Activated CD4-positive, alpha-beta T cell treated with anti-CD3 and anti-CD28 coated beads for 1 hour (primary cell): ENCODE data around the gene NDUFS6.
"Not testable (repeated sequence)": the region's sequence is repeated elsewhere in the genome, so short reads cannot be mapped to it uniquely, and the experiment has no call there.

ENCODE experiments used
- DNase-seq: peaks from one replicate; pipeline ENCODE4 v3.0.0-alpha.2; 2020

The NDUFS6 gene

DNA sequence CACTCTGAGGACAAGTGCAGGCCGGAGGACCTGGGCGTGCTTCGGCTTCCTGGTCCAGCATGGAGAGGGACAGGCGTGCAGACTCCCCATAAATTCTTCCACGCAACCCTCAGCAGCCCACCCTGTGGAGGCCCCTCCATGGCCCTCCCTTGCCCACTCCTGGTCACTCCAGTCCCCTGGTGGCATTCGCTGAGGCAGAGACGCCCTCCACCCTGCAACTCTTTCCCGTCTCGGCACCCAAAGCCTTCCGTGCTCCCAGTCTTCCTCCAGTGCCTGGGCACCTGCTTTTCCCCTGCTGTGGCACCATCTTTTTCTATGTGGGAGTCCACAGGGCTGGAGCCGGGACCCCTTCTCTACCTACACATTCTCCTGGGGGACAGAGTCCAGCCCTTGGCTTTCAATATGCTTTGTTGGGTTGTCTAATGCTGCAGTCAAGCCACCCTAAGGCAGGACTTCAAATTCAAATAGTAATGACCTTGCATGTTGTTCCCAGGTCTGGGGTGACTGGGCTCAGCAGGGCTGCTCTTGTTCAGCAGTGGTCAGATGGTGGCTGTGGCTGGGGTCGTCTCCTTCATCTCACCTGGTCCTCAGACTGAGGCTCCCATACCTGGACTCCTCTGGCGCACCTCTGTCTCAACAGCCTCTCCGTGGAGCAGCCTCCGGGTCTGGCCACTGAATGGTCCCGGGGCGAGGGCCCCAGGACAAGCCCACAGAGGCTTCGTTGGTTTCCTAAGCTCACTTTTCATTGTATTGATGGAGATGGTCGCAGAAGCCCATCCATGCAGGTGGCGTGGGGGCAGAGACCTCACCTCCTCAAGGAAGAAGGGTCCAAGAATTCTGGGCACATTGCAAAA, 16.8 kb upstream of the NDUFS6 start:
- DNase-seq: no peak

DNA sequence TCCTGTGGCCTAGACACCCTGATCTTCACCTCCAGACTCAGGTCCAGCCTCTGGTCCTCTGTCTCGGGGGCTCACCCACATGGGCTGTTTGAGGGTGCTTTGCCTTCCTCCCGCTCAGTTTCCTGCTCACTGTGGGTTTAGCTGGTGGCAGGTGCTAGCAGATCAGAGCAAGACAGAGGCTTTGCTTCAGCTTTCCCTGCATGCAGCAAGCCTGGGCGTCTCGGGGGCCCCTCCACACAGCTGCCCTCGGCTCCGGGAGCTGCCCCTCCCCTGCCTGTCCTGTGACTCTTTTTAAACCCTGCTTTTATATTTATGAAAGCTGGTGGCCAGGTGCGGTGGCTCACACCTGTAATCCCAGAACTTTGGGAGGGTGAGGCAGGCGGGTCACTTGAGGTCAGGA, 16.1 kb upstream of the NDUFS6 start:
- DNase-seq: no peak

DNA sequence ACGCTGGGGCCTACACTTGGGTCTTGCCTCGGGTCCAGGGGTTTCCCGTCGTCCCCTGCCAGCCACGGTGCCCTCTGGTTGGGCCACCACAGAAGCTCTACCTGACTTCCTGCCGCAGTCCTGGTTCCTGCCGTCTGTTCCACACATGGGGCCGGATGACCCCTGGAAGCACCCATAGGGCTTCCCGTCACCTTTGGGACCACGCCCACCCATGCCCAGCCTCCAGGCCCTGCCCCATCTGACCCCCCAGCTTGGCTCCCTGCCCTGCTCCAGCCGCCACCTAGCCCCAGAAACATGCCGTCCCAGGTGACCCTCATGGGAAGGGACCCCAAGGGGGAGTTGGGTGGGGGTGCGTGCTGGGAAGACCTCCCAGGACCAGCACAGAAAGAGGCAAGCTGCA, 15.2 kb upstream of the NDUFS6 start:
- DNase-seq: no peak

DNA sequence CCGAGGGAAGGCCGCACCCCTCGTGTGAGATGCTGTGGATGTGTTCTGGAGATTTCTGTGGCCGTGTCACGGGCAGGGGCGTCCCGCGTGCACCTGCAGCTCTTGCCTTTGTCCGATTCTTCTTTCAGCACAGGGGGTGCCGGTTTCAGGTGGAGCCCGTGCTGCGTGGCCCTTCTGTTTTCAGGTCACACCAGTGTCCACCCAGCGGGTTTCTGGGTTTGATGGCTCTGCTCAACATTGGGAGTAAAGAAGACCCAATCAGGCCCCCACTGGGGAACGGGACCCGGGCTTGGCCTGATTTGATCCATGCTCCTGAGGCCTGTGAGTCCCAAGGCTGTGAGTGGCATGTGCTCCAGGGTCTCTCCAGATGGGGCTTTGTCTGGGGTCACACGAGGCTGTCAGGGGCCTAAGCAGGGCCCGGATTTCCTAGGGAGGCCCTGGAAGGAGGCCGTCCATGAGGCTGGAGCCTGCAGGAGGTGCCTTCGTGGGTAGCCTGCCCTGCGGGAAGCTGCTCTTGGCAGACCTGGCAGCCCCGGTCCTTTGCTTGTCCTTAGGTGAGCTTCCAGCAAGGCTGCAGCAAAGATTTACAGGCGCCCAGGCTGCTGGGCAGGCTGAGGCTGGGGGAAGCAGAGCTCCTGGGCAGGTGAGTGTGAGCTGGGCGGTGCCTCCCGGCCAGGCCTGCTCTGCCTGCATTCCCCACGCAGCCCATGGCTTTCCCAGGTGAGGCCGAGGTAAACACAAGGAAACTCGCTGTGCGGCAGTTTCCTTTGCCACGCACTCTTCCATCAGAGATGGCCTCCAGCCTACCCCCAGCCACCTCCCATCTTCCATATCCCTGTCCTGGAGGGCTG, 14.4 kb upstream of the NDUFS6 start:
- DNase-seq: no peak

DNA sequence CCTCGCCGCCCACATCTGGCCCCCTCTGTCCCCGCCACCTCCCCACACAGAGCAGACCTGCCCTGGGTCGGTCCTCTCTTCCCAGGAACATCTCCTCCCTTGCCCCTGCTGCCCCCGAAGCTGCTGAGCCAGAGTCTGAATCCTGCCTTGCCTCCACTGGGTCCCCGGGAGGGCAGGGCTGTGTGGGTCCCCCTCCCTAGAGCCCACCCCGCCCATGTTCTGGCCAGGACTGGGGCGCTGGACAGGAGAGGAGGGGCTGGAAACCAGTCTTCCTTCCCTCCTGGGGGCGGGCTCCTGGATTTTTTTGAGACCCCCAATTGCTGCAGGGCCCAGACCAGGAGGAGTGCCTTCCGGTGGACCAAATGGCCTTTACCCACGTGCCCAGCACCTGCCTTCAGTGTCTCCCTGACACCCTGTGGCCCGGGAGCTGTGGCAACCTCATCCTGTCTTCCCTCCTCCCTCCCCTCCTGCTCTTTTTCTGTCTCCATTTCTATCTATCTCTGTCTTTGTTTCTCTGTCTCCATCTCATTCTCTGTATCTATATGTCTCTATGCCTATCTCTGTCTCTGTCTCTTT, 13.6 kb upstream of the NDUFS6 start:
- DNase-seq: no peak

DNA sequence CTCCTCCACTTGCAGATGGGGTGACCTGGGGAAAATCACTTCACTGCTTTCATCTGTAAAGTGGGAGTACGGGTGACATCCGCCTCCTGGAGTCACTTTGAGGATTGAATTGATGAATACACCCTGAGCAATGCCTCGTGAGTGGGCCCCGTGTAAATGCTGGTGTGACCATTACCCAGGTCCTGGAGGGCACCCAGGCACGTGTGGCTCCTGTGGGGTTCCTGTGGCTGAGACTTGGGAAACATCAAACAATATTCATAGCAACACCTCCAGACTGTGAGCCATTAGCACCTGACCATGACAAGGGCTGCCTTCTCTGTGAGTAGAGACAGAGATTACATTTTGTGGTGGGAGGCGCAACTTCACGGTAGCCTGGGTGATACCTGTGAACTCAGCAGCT, 13.0 kb upstream of the NDUFS6 start:
- DNase-seq: no peak

DNA sequence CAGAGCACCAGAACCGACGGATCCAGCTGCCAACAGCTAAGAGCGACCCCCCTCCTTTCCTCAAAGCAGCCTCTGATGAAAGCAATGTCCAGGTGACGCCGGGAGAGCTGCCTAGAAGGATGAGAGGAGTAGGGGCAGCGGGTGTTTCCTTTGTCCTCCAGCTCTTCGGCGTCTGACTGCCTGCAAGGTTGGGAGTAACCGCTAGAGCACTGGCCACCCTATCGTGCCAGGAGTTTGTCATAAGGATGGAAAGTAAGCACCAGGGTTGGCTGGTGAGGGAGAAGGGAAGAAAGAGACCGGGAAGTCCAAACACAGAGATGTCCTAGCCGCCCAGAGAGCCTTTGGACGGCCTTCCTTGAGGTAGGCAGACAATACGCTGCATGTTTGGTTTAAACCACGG, 12.4 kb upstream of the NDUFS6 start:
- no peak for DNase-seq

DNA sequence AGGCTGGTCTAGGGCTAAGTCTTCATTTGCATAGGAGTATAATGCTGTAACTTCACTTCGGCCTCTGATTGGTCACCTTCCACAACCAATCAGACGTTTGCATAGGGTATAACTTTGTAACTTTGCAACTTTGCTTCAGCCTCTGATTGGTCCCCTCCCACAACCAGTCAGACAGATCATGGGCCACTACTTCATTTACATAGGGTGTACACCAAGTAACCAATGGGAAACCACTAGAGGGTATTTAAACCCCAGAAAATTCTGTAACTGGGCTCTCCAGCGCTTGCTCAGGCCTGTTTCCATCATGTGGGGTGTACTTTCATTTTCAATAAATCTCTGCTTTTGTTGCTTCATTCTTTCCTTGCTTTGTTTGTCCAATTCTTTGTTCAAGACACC, 11.8 kb upstream of the NDUFS6 start:
- not testable (repeated sequence) for DNase-seq

DNA sequence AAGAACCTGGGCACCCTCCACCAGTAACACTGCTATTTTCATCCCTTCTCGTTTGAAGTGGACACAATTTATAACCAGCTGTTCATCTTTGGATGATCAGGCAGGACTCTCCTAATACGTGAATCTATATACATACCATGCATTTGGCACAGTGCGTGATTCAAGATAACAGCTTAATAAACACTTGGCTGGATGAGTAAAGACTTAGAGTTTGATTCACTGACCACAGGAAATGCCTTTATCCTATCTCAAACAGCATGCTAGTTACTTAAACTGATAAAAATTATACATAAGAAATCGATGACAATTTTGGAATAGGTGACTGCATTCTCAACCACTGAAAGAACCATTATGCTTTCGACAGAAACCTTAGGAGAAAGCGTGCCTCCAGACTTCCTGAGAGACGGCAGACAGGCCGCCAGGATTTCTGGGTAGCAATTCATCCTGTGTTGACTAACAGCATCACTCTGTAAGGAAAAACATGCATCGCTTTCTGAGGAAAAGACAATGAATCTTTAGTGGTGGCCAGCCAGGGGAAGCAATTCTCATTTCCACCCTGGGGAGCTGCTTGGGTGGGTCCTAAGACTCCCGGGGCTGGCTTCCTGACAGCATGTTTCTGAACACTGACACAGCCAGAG, 11.3 kb upstream of the NDUFS6 start:
- no peak for DNase-seq

DNA sequence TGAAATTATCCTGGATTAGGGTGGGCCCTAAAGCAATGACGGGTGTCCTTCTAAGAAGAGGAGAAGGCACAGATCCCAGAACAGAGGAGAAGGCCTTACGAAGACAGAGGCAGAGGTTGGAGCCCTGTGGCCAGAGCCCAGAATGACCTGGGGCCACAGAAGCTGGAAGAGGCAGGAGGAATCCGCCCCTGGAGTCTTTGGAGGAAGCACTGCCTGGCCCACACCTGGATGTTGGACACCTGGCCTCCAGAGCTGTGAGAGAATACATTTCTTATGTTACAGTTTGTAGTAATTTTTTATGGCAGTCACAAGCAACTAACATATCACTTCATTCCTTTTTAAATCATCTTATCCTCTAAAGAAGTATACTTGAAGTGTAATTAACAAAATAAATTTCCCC, 10.0 kb upstream of the NDUFS6 start:
- DNase-seq: no peak

DNA sequence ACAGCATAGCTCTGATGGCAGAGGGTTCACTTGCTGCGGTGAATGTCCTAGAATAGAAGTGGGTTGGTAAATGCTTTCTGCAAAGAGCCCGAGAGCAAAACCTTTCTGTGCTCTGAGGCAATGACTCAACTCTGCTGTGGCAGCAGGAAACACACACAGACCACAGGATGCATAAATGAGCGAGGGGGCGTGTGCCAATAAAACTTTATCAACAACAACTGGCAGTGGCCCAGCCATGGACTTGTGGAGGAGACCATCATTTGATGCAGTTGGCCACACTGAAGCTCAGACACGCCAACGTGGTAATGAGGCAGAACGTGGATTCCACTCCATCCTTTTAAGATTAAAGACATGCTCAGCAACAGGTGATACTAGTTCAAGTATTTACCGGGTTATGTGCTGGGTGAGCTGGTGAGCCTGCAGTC, 8.4 kb upstream of the NDUFS6 start:
- peak; percentile 62 for DNase-seq

DNA sequence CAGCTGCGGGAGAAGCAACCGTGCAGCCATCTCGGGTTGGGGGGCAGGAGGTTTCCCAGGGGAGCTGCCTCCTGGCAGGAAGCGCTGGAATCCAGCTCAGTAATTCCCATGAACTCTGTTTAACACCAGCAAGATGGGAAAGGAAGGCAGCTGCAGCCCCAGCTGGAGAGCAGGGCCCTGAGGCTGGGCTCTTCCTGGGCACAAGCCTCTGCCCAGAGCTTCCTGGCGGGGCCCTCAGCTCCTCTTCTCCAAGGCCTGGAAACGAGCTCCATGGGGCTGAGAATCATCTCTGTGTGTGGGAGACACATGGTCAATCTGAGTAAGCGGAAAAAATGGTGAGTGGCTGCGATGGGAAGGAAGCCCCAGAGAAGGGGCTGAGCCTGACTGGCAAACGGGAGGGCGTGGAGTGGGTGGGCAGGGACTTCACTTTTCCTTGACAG, 7.9 kb upstream of the NDUFS6 start:
- DNase-seq: no peak

DNA sequence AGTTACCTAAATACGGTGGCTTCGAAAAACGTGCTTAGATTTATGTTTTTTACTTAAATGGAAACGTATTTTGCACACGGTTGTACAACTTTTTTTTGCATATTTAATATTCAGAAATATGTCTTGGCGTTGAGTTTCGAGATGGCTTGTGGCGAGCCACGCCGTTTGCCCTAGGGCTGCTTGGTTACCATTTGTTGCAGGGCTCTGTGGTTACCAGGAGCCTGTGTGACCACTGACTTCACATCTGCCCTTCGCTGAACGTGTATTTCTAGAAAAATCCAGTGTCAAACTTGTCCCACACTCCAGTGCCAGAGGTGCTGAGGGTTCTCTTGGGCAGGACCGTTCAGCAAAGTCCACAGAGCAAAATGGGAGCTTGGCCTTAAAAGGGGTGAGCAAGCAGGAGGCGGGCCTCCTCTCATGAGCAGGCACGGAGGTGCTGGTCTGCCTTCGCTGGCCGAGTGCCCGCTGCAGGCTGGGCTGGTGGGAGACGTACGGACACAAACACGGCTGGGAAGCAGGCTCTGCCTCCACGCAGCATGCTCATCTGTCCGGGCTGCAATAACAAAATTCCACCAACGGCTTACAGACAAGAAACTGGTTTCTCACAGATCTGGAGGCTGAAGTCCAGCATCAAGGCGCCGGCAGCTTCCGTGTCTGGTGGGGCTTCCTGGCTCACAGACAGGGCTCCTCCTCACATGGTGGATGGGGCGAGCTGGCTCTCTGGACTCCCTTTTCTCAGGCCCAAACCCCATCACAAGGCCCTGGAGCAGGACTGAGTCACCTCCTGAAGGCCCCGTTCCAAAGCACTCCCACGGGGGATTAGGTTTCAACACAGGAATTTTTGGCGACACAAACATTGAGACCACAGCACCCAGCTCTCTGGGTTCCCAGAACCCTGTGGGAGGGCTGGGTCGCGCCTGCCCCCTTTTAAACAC, 7.0 kb upstream of the NDUFS6 start:
- DNase-seq: no peak

DNA sequence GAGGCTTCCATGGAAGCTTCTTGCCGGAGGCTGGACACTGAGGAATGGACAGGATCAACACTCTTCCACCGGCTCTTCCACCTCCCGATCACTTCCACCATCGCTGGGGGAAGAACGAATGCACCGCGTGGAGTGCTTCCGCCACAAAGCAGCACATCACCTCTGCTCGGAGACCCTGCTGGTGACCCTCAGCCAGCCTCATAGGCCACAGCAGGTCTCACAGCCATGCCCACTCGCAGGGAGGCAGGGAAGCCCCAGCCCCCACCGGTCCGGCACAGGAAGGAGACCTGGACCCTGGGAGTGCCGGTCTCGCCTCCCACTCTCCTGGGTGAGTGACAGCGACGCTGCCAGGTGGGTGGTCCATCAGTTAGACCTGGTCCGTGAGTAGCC, 6.3 kb upstream of the NDUFS6 start:
- no peak for DNase-seq

DNA sequence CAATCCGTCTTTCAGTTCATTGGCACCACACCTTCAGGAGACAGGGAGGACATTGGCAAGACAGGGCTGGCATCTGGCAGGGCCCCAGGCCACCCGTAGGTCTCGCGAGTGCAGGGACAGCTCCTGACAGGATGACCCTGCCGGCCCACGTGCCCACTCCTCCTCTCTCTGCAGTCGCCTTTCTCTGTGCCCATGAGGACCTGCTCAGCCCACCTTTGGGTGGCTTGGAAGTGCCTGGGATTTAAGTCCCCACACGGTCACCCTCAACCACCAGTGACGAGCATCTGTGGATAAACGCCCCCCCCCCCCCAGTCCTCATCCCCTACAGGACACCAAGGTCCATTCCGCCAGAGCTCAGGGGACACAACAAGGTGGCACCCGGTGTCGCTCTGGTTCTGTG, 5.7 kb upstream of the NDUFS6 start:
- no peak for DNase-seq

DNA sequence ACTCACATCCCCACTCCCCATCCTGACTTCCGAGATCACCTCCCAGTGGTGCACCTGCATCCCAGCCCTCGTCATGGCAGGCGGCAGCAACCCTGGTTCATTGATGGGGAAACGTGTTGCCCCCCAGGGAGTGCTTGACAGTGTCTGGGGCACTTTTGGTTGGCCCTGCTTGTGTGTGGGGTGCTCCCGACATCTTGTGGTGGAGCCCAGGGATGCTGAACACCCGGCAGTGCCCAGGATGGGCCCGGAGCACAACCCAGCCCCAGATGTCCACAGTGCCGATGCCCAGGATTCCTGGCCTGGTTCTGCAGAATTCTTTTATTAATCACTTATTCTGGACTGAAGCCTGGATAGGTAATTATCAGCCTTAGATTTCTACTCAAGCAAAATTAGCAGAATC, 5.3 kb upstream of the NDUFS6 start:
- no peak for DNase-seq

DNA sequence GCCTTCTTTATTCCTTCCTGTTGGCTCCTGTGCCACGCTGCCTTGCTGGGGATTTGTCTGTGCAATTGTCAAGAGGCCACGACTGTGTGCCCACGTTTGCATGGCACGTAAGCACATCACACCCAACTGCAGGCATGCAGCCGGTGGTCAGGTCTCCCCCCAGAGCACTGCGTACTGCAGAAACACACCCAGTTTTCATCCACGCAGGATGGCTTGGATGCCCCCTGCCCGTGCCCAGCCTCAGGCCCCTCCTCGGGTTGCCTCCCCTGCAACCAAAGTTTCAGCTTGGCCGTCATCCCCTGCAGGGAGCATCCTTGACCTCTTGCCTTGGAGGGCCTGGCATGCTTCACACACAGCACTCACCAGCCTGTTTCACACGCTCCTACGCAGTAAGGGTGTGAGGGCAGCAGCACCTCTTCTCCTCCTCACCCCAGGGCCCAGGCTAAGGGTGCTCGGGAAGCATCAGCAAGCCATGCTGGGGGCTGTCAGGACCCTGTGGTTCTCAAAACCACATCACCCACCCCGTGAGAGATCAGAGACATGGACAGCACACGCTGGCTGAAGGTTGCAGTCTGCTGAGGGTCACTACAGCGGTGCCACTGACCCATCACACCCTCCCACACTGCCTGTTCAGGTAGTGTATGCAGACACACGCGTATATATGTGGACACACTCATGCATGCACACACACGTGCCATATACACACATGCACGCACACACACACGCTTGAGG, 4.7 kb upstream of the NDUFS6 start:
- no peak for DNase-seq

DNA sequence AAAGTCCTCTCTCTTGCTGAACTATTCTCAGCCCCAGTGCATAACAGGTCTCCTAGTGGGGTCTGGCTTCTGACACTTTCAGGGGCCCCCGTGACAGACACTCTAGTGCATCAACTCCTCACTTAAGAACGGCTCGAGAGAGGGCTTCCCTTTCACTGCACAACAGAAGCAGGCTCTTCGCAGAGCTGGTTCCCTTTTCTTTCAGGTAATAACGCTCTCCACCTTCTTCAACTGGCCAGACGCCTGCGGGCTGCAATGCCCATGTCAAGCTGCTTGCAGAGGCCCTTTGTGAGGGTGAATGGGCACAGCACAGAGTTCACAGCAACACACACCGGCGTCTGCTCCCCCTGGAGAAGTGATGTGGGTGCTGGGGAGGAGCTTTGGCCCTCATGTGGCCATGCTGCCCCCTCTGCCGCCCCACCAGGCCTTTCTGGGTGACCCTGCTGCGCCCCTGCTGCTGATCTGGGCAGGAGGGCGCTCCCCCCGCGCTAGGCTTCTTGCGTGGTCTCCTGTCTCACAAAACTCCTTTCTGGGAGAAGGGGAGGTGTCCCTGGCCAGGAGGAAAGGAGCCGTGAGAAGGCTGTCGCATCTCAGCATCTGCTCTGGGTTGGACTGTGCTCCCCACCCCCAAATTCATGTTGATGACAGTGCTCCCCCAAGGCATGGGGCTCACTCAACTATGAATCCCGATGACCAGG, 4.0 kb upstream of the NDUFS6 start:
- DNase-seq: no peak

DNA sequence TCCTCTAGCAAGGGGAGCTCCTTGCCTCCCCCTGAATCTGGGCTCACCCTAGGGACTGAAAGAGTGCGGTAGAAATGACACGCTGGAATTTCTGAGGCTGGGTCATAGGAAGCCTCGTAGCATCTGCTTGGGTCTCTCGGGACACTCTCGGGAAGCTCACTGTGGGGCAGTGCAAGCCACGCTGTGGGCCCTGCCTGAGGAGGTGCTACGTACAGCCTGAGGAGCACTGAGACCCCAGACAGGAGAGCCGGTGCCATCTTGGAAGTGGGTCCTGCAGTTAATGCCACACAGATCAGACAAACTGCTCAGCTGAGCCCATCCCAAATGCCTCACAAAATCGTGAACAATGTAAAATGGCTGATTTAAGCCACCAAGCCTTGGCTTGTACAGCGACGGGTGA, 3.4 kb upstream of the NDUFS6 start:
- DNase-seq: no peak

DNA sequence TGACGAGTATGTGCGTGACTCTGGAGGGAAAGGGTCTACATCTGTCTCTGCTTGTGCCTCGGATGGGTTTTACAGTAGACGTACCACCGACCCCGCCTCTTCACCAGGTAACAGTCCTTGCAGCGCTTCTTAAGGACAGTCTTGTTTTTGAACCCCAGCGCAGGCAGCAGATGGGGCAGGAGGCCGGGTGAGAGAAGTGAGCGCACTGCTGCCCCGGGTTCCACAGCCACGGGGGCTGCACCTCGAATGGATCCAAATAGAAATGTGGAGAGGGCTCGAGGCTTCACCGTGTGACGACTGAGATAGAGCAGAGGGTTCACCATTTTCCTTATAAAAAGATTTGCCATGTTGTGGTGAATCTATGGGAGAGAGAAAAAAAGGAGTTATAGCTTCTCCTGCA, 2.6 kb upstream of the NDUFS6 start:
- not testable (repeated sequence) for DNase-seq

DNA sequence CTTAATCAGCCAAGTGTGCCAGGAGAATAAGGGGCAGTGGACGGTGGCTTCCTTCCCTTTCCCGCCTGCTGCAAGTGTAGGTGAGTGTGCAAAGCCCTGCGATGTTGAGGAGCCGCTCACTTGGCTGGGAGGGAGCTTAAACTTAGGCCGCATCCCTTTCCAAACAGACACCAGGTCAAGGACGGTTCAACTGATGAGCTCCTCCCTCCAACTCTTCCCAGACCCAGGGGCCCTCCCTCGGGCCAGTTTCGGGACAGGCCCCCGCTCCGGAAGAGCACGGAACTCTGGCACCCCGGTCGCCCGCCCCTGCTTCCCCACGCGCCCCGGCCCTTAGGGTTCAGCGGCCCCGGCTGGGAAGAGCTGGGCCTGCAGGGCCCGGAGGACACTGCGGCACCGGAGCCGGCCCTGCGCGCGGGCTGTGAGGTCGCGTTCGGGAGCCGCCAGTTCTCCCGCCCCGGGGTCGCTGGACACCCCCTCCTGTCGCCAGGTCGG, 2.1 kb upstream of the NDUFS6 start:
- DNase-seq: no peak
